Measurements from ENCODE around the gene FCGR3A.
"Not testable (repeated sequence)": the region's sequence is repeated elsewhere in the genome, so short reads cannot be mapped to it uniquely, and the experiment has no call there.

The FCGR3A gene

GRCh38 chr1:161562441-161562840 lies 12.8 kb upstream of the FCGR3A start:
- DNase-seq (ENCODE audit: extremely low spot score); POLR2A ChIA-PET; CTCF ChIA-PET: not testable (repeated sequence)

GRCh38 chr1:161560960-161561715 lies 11.5 kb upstream of the FCGR3A start:
- DNase-seq (ENCODE audit: extremely low spot score), result peak; percentile 4
- POLR2A ChIA-PET, CTCF ChIA-PET: not testable (repeated sequence)

- DNase-seq (ENCODE audit: extremely low spot score); CTCF ChIA-PET; POLR2A ChIA-PET: not testable (repeated sequence)
These were observed 8.2 kb upstream of the FCGR3A start for GRCh38 chr1:161557506-161558450.

GRCh38 chr1:161556990-161557389 lies 7.4 kb upstream of the FCGR3A start:
- DNase-seq (ENCODE audit: extremely low spot score); CTCF ChIA-PET; POLR2A ChIA-PET: not testable (repeated sequence)

- CTCF ChIA-PET; POLR2A ChIA-PET; DNase-seq (ENCODE audit: extremely low spot score): not testable (repeated sequence)
These were observed 6.5 kb upstream of the FCGR3A start for GRCh38 chr1:161556143-161556542.

- CTCF ChIA-PET; DNase-seq (ENCODE audit: extremely low spot score); POLR2A ChIA-PET: not testable (repeated sequence)
These were observed 5.3 kb upstream of the FCGR3A start for GRCh38 chr1:161554815-161555417.

GRCh38 chr1:161554340-161554739 lies 4.7 kb upstream of the FCGR3A start:
- DNase-seq (ENCODE audit: extremely low spot score); CTCF ChIA-PET; POLR2A ChIA-PET: not testable (repeated sequence)

- CTCF ChIA-PET; DNase-seq (ENCODE audit: extremely low spot score); POLR2A ChIA-PET: not testable (repeated sequence)
These were observed 4.0 kb upstream of the FCGR3A start for GRCh38 chr1:161553631-161554030.

- DNase-seq (ENCODE audit: extremely low spot score); CTCF ChIA-PET; POLR2A ChIA-PET: not testable (repeated sequence)
These were observed 1.3 kb upstream of the FCGR3A start for GRCh38 chr1:161550942-161551341.

- DNase-seq (ENCODE audit: extremely low spot score); POLR2A ChIA-PET: not testable (repeated sequence)
These were observed 740 bp downstream of the FCGR3A start for GRCh38 chr1:161548749-161549406.

GRCh38 chr1:161547995-161548741 lies 1.4 kb downstream of the FCGR3A start:
- DNase-seq (ENCODE audit: extremely low spot score); POLR2A ChIA-PET: not testable (repeated sequence)
- CTCF ChIA-PET, result interaction anchor here (1.4 kb wide), 1 partner anchor 193 kb away, joined by 3 read pairs; no protein-coding TSS in a partner anchor

More at GRCh38 chr1:161548749-161549406, 740 bp downstream of the FCGR3A start:
- CTCF ChIA-PET, result interaction anchor here (1.4 kb wide), 1 partner anchor 192 kb away, joined by 3 read pairs; no protein-coding TSS in a partner anchor

- CTCF ChIA-PET; POLR2A ChIA-PET; DNase-seq (ENCODE audit: extremely low spot score): not testable (repeated sequence)
These were observed 4.5 kb downstream of the FCGR3A start for GRCh38 chr1:161545005-161545731.

- POLR2A ChIA-PET; DNase-seq (ENCODE audit: extremely low spot score); CTCF ChIA-PET: not testable (repeated sequence)
These were observed 6.5 kb downstream of the FCGR3A start for GRCh38 chr1:161543125-161543524.

- POLR2A ChIA-PET, CTCF ChIA-PET: not testable (repeated sequence)
- DNase-seq (ENCODE audit: extremely low spot score), result peak; percentile 39
These were observed 7.5 kb downstream of the FCGR3A start for GRCh38 chr1:161542091-161542559.

- DNase-seq (ENCODE audit: extremely low spot score); POLR2A ChIA-PET; CTCF ChIA-PET: not testable (repeated sequence)
These were observed 9.1 kb downstream of the FCGR3A start for GRCh38 chr1:161540570-161540960.

- peak; percentile 57 for DNase-seq (ENCODE audit: extremely low spot score)
- CTCF ChIA-PET, result interaction anchor here (0.9 to 1.1 kb wide), 2 partner anchors 9 to 200 kb away, joined by 3 to 5 read pairs; no protein-coding TSS in a partner anchor
- POLR2A ChIA-PET, result not testable (repeated sequence)
These were observed 9.7 kb downstream of the FCGR3A start for GRCh38 chr1:161539731-161540569.
